Myocyte (in vitro differentiated cells): Measurements from ENCODE around the gene TECPR2. TPM values are rescaled to one million over a fixed set of nuclear protein-coding genes. Genes with fewer than 3 reads are reported as not detected.
"Not testable (repeated sequence)": the region's sequence is repeated elsewhere in the genome, so short reads cannot be mapped to it uniquely, and the experiment has no call there.

Source experiments
- DNase-seq: peaks from one replicate; pipeline ENCODE4 v3.0.0-alpha.2; 2012; ENCODE audit warnings: low read depth
- total RNA-seq: library from RNA; depleted of rRNA; stranded (reverse); fragments of >200 nt; gene quantifications from 2 replicates; pipeline ENCODE4 v1.2.3, GENCODE V29; 2014

The TECPR2 gene
- total RNA-seq, 1 donor from 2014 or later: 15.8 TPM

GRCh38 chr14:102330806-102331205 is 31.9 kb upstream of the TECPR2 start:
- no peak for DNase-seq

GRCh38 chr14:102333390-102333789 is 29.4 kb upstream of the TECPR2 start:
- no peak for DNase-seq

GRCh38 chr14:102333795-102334705 is 28.7 kb upstream of the TECPR2 start:
- DNase-seq: no peak

- DNase-seq: no peak
Measured at GRCh38 chr14:102335163-102335562, 27.6 kb upstream of the TECPR2 start.

GRCh38 chr14:102338724-102339123 is 24.0 kb upstream of the TECPR2 start:
- DNase-seq: no peak

- no peak for DNase-seq
Measured at GRCh38 chr14:102341566-102341965, 21.2 kb upstream of the TECPR2 start.

- DNase-seq: no peak
Measured at GRCh38 chr14:102342238-102342637, 20.5 kb upstream of the TECPR2 start.

GRCh38 chr14:102344084-102344483 is 18.7 kb upstream of the TECPR2 start:
- DNase-seq: no peak

GRCh38 chr14:102344485-102344884 is 18.3 kb upstream of the TECPR2 start:
- DNase-seq: no peak

GRCh38 chr14:102345232-102345631 is 17.5 kb upstream of the TECPR2 start:
- peak; percentile 5 for DNase-seq

- DNase-seq: no peak
Measured at GRCh38 chr14:102346645-102347044, 16.1 kb upstream of the TECPR2 start.

- DNase-seq: no peak
Measured at GRCh38 chr14:102348376-102348775, 14.4 kb upstream of the TECPR2 start.

GRCh38 chr14:102351023-102351422 is 11.7 kb upstream of the TECPR2 start:
- no peak for DNase-seq

GRCh38 chr14:102351593-102351992 is 11.1 kb upstream of the TECPR2 start:
- DNase-seq: not testable (repeated sequence)

GRCh38 chr14:102352213-102352612 is 10.5 kb upstream of the TECPR2 start:
- DNase-seq: no peak

GRCh38 chr14:102353126-102353619 is 9.6 kb upstream of the TECPR2 start:
- DNase-seq: no peak

GRCh38 chr14:102356280-102356679 is 6.5 kb upstream of the TECPR2 start:
- DNase-seq: no peak

- DNase-seq: no peak
Measured at GRCh38 chr14:102359341-102359740, 3.4 kb upstream of the TECPR2 start.

GRCh38 chr14:102360388-102360787 is 2.4 kb upstream of the TECPR2 start:
- no peak for DNase-seq

GRCh38 chr14:102362084-102362483 is 657 bp upstream of the TECPR2 start:
- DNase-seq: peak; percentile 36

- DNase-seq: peak; percentile 52
Measured at GRCh38 chr14:102363182-102363943, 622 bp downstream of the TECPR2 start.

- DNase-seq: no peak
Measured at GRCh38 chr14:102370305-102370809, 7.6 kb downstream of the TECPR2 start.
